HG02623 (cell line): ENCODE measurements around the gene KLHL33.
"Not testable (repeated sequence)": the region's sequence is repeated elsewhere in the genome, so short reads cannot be mapped to it uniquely, and the experiment has no call there.

Source experiments
- ATAC-seq: cut with Tn5 transposase; IDR thresholded peaks from one replicate; pipeline ENCODE4 v1.9.1; 2021; ENCODE audit warnings: moderate library complexity; ENCODE audit not compliant: unreplicated experiment

The KLHL33 gene

DNA sequence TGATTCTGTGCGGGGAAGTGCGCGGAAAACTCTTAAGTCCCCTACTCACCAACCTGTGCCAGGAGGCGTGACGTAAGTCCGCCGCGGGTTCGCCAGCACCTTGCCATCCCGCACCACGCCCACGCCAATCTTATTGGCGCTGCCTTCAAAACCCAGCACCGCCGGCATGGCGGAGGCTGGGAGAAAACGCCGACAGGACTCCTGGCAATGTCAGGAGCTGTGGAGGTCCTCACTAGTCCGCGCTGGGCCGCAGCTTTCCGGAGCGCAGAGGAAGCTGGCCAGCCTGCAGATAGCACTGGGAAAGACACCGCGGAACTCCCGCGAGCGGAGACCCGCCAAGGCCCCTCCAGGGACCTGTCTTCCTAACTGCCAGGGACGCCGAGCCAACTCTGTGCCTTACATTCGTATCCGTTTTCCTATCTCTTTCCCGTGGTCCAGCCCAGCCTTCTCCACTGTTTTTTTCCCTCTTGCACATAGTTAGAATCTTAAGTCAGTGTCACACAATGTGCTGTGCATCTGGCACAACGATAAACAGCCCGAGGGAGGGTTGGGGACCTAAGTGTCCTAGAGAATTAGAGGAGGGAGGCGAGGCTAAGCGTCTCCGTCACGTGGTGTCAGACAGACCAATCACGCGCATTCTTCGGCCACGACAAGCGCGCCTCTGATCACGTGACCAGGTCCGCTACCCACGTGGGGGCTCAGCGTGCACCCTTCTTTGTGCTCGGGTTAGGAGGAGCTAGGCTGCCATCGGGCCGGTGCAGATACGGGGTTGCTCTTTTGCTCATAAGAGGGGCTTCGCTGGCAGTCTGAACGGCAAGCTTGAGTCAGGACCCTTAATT is 18.8 kb upstream of the KLHL33 start, which contains the start of the genes APEX1 and OSGEP:
Gene APEX1, plus strand, starts transcription at position 711 of the 839 bp plus-strand sequence. CDS start 420 bp downstream, outside the sequence.
Gene OSGEP, minus strand, starts transcription at position 297 of the 839 bp plus-strand sequence. Its CDS starts 129 bp downstream, at position 168.
- peak; percentile 89 for ATAC-seq

DNA sequence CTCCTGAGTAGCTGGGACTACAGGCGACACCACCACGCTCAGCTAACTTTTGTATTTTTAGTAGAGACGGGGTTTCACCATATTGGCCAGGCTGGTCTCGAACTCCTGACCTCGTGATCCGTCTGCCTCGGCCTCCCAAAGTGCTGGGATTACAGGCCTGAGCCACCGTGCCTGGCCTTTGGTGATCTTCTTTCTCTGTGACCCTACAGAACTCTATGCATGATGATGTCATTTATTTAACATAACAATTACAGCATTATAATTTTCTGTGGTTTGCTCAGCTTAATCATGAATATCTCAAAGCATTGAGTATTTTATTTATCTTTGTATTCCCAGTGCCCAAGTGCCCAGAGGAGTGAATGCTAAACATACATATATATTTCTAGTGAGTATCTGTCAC is 16.9 kb upstream of the KLHL33 start:
- not testable (repeated sequence) for ATAC-seq

- ATAC-seq = no peak
Measured at GRCh38 chr14:20446889-20447288, 10.9 kb upstream of the KLHL33 start.

GRCh38 chr14:20443650-20444049 is 7.7 kb upstream of the KLHL33 start:
- ATAC-seq = not testable (repeated sequence)

DNA sequence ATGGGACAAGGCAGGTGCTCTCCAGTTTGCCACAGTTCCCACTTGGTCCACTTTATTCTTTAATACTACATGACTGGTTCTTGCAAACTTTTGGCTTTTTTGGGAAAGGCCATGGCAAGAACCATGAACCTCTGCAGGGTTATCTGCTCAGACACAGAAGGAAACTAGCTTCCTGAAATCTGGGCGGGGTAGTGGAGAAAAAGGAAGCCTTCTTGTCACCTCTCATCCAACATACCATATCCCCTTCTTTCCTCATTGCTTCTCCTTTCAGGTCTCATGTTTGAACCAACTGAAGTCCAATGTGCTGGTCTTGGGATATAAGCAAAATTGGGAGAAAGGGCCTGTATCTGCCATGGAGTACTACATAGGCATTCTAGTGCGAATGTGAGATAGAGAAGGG is 5.5 kb upstream of the KLHL33 start:
- ATAC-seq = no peak

GRCh38 chr14:20440882-20441281 is 4.9 kb upstream of the KLHL33 start:
- ATAC-seq = peak; percentile 72

GRCh38 chr14:20440465-20440864 is 4.5 kb upstream of the KLHL33 start:
- no peak for ATAC-seq

DNA sequence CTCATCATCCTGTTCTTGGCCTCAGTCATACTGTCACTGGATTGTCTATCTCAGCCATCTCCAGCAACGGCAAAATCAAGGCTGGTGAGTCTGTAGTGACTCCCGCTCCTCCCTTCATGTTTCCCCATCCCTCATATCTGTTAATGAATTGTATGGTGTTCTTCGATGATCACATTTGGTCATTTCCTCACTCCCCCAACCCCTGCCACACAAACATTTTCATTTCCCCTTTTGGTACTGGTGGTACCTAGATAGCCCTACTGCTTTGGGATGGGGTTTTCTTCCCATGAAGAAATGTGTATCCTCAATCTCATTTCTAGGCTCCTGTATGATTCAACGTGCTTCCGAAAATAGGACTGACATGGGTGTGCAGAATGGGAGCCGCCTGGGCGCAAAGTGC is 2.7 kb upstream of the KLHL33 start:
- ATAC-seq = no peak

- no peak for ATAC-seq
Measured at GRCh38 chr14:20436363-20436755, 393 bp upstream of the KLHL33 start.

- ATAC-seq = no peak
Measured at GRCh38 chr14:20434701-20435581, 1.0 kb downstream of the KLHL33 start.

GRCh38 chr14:20429801-20430669 is 5.9 kb downstream of the KLHL33 start:
- ATAC-seq = no peak

GRCh38 chr14:20428802-20429201 is 7.2 kb downstream of the KLHL33 start:
- ATAC-seq = no peak

GRCh38 chr14:20428010-20428365 is 8.0 kb downstream of the KLHL33 start:
- peak; percentile 31 for ATAC-seq

- peak; percentile 64 for ATAC-seq
Measured at GRCh38 chr14:20427231-20428009, 8.5 kb downstream of the KLHL33 start.

GRCh38 chr14:20424851-20425250 is 11.1 kb downstream of the KLHL33 start:
- no peak for ATAC-seq

- no peak for ATAC-seq
Measured at GRCh38 chr14:20422886-20423285, 13.1 kb downstream of the KLHL33 start.

DNA sequence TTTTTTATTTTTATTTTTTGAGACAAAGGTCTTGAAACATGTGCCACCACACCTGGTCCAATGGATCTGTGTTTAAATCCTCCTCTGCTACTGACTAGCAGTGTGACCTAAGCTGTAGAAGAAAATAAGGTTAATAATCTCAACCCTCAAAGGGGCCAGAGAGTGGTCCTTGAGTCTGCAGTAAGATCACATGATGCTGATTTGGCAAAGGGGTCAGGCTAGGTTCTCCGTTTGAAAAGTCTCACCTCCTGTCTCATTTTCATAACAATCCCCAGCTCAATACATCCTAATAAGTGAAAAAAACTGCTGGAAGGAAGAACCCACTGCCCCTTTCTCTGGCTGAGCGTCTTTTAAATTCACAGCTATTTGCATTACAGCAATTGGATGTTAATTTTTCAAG is 14.7 kb downstream of the KLHL33 start:
- ATAC-seq = no peak

- ATAC-seq = no peak
Measured at GRCh38 chr14:20419419-20419818, 16.5 kb downstream of the KLHL33 start.

DNA sequence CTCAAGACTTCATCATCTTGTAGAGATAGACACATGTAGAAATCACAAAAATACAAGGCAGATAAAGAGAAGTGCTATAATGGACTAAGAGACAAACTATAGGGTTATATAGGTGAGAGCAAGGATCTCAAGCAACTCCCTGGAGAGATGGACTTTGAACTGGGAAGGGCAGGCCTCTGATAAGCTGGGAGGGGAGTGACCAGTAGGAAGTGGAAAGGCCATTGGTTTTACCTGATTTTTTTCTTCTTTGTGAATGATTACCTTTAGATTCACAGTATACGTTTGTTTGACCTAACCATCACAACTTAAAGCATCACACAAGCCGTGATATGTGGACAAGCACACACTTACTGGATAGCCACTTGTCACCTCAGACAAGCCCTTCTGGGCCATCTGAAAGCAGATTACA is 17.5 kb downstream of the KLHL33 start:
- ATAC-seq = no peak
